WTC11 (cell line): Measurements from ENCODE around the gene GLG1. TPM values are rescaled to one million over a fixed set of nuclear protein-coding genes. Genes with fewer than 3 reads are reported as not detected.

Source experiments
- ATAC-seq: fragments of 200-7000 bp; cut with Tn5 transposase; 2 replicates; pipeline ENCODE4 v1.10.0; 2021; ENCODE audit warnings: mild to moderate bottlenecking, moderate library complexity
- CTCF ChIA-PET: fragments of 300-600 bp; sonication (Branson Sonifier 250); formaldehyde crosslinking; loops from one replicate; lab custom pipeline; 2021; ENCODE audit warnings: antibody characterized with exemption; lab: Charles Lee
- POLR2A ChIA-PET: fragments of 350-600 bp; sonication (Branson Sonifier 250); formaldehyde crosslinking; loops from one replicate; lab custom pipeline; 2021; ENCODE audit warnings: antibody characterized with exemption; lab: Charles Lee
- DNase-seq: peaks from one replicate; pipeline ENCODE4 v3.0.0; 2021; ENCODE audit warnings: low spot score
- H3K27ac Mint-ChIP-seq: 2 replicates; pipeline ENCODE4 v1.8.0; 2021; ENCODE audit warnings: mixed read lengths
- H3K27me3 Mint-ChIP-seq: 2 replicates; pipeline ENCODE4 v1.8.0; 2021; ENCODE audit warnings: low read depth, mild to moderate bottlenecking, moderate library complexity, mixed read lengths
- H3K36me3 Mint-ChIP-seq: 2 replicates; pipeline ENCODE4 v1.8.0; 2021; ENCODE audit warnings: mixed read lengths
- H3K4me1 Mint-ChIP-seq: 2 replicates; pipeline ENCODE4 v1.8.0; 2022; ENCODE audit warnings: mixed read lengths
- H3K4me3 Mint-ChIP-seq: 2 replicates; pipeline ENCODE4 v1.8.0; 2021; ENCODE audit warnings: mild to moderate bottlenecking, moderate library complexity, mixed read lengths
- H3K9me3 Mint-ChIP-seq: 2 replicates; pipeline ENCODE4 v1.8.0; 2021; ENCODE audit warnings: mixed read lengths
- ETV6 ChIP-seq: sonication (generic); formaldehyde crosslinking; IDR thresholded peaks from 2 replicates; pipeline ENCODE4 v1.8.1; 2022; ENCODE audit warnings: mild to moderate bottlenecking, missing genetic modification reagents
- GABPB1 ChIP-seq: sonication (generic); formaldehyde crosslinking; IDR thresholded peaks from 2 replicates; pipeline ENCODE4 v1.8.1; 2023; ENCODE audit warnings: mild to moderate bottlenecking, missing genetic modification reagents
- GTF2I ChIP-seq: fragments of 250-450 bp; sonication (Bioruptor Pico); conservative IDR thresholded peaks from 2 replicates; pipeline ENCODE4 v1.4.0; 2021; ENCODE audit warnings: mild to moderate bottlenecking
- OVOL2 ChIP-seq: fragments of 250-450 bp; sonication (Bioruptor Pico); IDR thresholded peaks from 2 replicates; pipeline ENCODE4 v1.9.0; 2021; ENCODE audit warnings: mild to moderate bottlenecking, borderline replicate concordance
- RORB ChIP-seq: fragments of 250-450 bp; sonication (Bioruptor Pico); IDR thresholded peaks from 2 replicates; pipeline ENCODE4 v1.9.0; 2021; ENCODE audit warnings: mild to moderate bottlenecking
- TP53 ChIP-seq: sonication (generic); formaldehyde crosslinking; IDR thresholded peaks from 2 replicates; pipeline ENCODE4 v1.8.1; 2023; ENCODE audit warnings: mild to moderate bottlenecking, missing genetic modification reagents
- ZNF121 ChIP-seq: sonication (generic); formaldehyde crosslinking; IDR thresholded peaks from 2 replicates; pipeline ENCODE4 v1.8.0; 2023; ENCODE audit warnings: missing genetic modification reagents
- ZNF219 ChIP-seq: sonication (generic); formaldehyde crosslinking; IDR thresholded peaks from 2 replicates; pipeline ENCODE4 v1.8.0; 2023; ENCODE audit warnings: missing genetic modification reagents, mild to moderate bottlenecking, borderline replicate concordance
- ZNF396 ChIP-seq: fragments of 250-450 bp; sonication (Bioruptor Pico); IDR thresholded peaks from 2 replicates; pipeline ENCODE4 v1.8.0; 2021; ENCODE audit warnings: mild to moderate bottlenecking, moderate library complexity, borderline replicate concordance
- ZNF416 ChIP-seq: fragments of 250-450 bp; sonication (Bioruptor Pico); IDR thresholded peaks from 2 replicates; pipeline ENCODE4 v1.9.0; 2021; ENCODE audit warnings: mild to moderate bottlenecking, inconsistent platforms
- ZNF423 ChIP-seq: fragments of 250-450 bp; sonication (Bioruptor Pico); IDR thresholded peaks from 2 replicates; pipeline ENCODE4 v2.1.2; 2022; ENCODE audit warnings: mild to moderate bottlenecking, moderate library complexity
- total RNA-seq: library from RNA; stranded (reverse); gene quantifications from 3 replicates; pipeline ENCODE4 v1.2.3, GENCODE V29; 2021
- TF ChIP-seq, protein P1 (sequence below): fragments of 250-450 bp; sonication (Bioruptor Pico); IDR thresholded peaks from 2 replicates; pipeline ENCODE4 v1.9.0; 2021; ENCODE audit warnings: mild to moderate bottlenecking
- TF ChIP-seq, protein P2 (sequence below): fragments of 250-450 bp; sonication (Bioruptor Pico); IDR thresholded peaks from 2 replicates; pipeline ENCODE4 v1.8.0; 2021; ENCODE audit warnings: mild to moderate bottlenecking
- TF ChIP-seq, protein P3 (sequence below): sonication (generic); formaldehyde crosslinking; IDR thresholded peaks from 2 replicates; pipeline ENCODE4 v1.8.0; 2022; ENCODE audit warnings: mild to moderate bottlenecking, missing genetic modification reagents
- TF ChIP-seq, protein P4 (sequence below): fragments of 250-450 bp; sonication (Bioruptor Pico); IDR thresholded peaks from 2 replicates; pipeline ENCODE4 v1.9.0; 2021; ENCODE audit warnings: moderate library complexity, mild to moderate bottlenecking, inconsistent platforms, borderline replicate concordance
- TF ChIP-seq, protein P5 (sequence below): sonication (generic); formaldehyde crosslinking; IDR thresholded peaks from 2 replicates; pipeline ENCODE4 v1.8.1; 2022; ENCODE audit warnings: mild to moderate bottlenecking, moderate library complexity, missing genetic modification reagents
- TF ChIP-seq, protein P6 (sequence below): sonication (generic); formaldehyde crosslinking; IDR thresholded peaks from 2 replicates; pipeline ENCODE4 v1.8.0; 2022; ENCODE audit warnings: mild to moderate bottlenecking, missing genetic modification reagents
- TF ChIP-seq, protein P7 (sequence below): sonication (generic); formaldehyde crosslinking; IDR thresholded peaks from 2 replicates; pipeline ENCODE4 v1.8.0; 2022; ENCODE audit warnings: mild to moderate bottlenecking, missing genetic modification reagents
- TF ChIP-seq, protein P8 (sequence below): sonication (generic); formaldehyde crosslinking; IDR thresholded peaks from 2 replicates; pipeline ENCODE4 v1.8.1; 2022; ENCODE audit warnings: mild to moderate bottlenecking, missing genetic modification reagents, moderate library complexity, borderline replicate concordance
- TF ChIP-seq, protein P9 (sequence below): sonication (generic); formaldehyde crosslinking; IDR thresholded peaks from 2 replicates; pipeline ENCODE4 v1.8.0; 2022; ENCODE audit warnings: mild to moderate bottlenecking, missing genetic modification reagents

The GLG1 gene
- total RNA-seq, 1 experiment from 2014 or later = 156 TPM

DNA sequence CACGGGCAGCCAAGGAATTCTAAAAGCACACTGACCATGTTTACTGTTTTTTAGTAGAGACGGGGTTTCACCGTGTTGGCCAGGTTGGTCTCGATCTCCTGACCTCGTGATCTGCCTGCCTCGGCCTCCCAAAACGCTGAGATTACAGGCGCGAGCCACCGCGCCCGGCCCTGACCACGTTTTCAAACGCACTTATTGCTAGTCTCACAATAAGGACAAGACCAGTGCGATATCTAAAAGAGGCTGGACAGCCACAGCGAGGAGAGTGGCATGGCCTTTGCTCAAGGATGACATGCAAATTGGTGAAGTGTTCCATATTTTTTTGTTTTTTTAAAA is 150.7 kb downstream of the GLG1 start (continued):
- TF ChIP-seq, protein P1, sequence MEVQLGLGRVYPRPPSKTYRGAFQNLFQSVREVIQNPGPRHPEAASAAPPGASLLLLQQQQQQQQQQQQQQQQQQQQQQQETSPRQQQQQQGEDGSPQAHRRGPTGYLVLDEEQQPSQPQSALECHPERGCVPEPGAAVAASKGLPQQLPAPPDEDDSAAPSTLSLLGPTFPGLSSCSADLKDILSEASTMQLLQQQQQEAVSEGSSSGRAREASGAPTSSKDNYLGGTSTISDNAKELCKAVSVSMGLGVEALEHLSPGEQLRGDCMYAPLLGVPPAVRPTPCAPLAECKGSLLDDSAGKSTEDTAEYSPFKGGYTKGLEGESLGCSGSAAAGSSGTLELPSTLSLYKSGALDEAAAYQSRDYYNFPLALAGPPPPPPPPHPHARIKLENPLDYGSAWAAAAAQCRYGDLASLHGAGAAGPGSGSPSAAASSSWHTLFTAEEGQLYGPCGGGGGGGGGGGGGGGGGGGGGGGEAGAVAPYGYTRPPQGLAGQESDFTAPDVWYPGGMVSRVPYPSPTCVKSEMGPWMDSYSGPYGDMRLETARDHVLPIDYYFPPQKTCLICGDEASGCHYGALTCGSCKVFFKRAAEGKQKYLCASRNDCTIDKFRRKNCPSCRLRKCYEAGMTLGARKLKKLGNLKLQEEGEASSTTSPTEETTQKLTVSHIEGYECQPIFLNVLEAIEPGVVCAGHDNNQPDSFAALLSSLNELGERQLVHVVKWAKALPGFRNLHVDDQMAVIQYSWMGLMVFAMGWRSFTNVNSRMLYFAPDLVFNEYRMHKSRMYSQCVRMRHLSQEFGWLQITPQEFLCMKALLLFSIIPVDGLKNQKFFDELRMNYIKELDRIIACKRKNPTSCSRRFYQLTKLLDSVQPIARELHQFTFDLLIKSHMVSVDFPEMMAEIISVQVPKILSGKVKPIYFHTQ = no peak
- no peak for TF ChIP-seq ZNF423 (CRISPR knock-in tag)
- TF ChIP-seq, protein P2, sequence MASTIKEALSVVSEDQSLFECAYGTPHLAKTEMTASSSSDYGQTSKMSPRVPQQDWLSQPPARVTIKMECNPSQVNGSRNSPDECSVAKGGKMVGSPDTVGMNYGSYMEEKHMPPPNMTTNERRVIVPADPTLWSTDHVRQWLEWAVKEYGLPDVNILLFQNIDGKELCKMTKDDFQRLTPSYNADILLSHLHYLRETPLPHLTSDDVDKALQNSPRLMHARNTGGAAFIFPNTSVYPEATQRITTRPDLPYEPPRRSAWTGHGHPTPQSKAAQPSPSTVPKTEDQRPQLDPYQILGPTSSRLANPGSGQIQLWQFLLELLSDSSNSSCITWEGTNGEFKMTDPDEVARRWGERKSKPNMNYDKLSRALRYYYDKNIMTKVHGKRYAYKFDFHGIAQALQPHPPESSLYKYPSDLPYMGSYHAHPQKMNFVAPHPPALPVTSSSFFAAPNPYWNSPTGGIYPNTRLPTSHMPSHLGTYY (CRISPR knock-in tag) = no peak
- TF ChIP-seq, protein P3, sequence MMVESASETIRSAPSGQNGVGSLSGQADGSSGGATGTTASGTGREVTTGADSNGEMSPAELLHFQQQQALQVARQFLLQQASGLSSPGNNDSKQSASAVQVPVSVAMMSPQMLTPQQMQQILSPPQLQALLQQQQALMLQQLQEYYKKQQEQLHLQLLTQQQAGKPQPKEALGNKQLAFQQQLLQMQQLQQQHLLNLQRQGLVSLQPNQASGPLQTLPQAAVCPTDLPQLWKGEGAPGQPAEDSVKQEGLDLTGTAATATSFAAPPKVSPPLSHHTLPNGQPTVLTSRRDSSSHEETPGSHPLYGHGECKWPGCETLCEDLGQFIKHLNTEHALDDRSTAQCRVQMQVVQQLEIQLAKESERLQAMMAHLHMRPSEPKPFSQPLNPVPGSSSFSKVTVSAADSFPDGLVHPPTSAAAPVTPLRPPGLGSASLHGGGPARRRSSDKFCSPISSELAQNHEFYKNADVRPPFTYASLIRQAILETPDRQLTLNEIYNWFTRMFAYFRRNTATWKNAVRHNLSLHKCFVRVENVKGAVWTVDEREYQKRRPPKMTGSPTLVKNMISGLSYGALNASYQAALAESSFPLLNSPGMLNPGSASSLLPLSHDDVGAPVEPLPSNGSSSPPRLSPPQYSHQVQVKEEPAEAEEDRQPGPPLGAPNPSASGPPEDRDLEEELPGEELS (CRISPR knock-in tag) = no peak
- no peak for TF ChIP-seq GTF2I
- TF ChIP-seq TP53 (CRISPR knock-in tag) = no peak
- no peak for TF ChIP-seq ZNF121 (CRISPR knock-in tag)
- TF ChIP-seq, protein P4, sequence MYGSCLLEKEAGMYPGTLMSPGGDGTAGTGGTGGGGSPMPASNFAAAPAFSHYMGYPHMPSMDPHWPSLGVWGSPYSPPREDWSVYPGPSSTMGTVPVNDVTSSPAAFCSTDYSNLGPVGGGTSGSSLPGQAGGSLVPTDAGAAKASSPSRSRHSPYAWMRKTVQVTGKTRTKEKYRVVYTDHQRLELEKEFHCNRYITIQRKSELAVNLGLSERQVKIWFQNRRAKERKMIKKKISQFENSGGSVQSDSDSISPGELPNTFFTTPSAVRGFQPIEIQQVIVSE (CRISPR knock-in tag) = no peak
- no peak for TF ChIP-seq ZNF396 (CRISPR knock-in tag)

DNA sequence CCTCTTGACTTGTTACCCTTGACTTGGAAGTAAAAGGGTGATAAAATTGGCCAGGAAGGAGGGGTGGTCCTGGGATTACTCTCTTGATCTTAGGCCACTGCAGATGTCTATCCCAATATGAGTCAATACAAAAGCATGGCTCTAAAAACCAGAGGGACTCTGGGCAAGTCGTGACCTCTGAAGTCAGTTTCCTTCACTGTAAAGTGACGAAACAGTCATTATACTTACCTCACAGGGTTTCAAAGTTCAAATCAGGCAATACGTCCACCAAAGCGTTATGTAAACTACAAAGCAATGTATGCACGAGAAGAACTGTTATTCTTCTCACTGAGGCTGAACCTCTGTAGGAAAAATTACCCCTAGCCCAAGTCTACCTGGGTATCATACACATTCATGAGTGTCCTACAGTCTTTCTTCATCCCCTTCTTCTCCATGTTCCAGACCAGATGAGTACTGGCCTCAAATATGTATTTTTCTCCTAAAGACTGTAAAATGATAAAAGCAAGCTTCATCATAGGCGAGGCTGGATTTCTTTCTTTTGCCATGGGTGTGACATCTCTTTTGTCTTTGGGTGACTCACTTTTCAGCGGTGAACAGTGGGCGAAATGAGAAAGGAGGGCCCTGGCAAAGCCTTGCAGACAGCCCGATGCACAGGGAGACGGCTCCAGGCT is 151.2 kb downstream of the GLG1 start:
- no peak overlapping the region for H3K4me3 Mint-ChIP-seq
- no peak for DNase-seq
- H3K4me1 Mint-ChIP-seq = no peaks in the 10 kb centered on the region
- peaks cover 72% of the 10 kb centered on the region for H3K36me3 Mint-ChIP-seq
- H3K27me3 Mint-ChIP-seq = no peaks in the 10 kb centered on the region
- ChIA-PET CTCF (no interaction called here), POLR2A (no interaction called here)
- ATAC-seq = no peak
- no peak overlapping the region for H3K27ac Mint-ChIP-seq
- H3K9me3 Mint-ChIP-seq = no peaks in the 10 kb centered on the region
- no peak for TF ChIP-seq RORB (CRISPR knock-in tag)
- TF ChIP-seq GABPB1 = peak; percentile 92

DNA sequence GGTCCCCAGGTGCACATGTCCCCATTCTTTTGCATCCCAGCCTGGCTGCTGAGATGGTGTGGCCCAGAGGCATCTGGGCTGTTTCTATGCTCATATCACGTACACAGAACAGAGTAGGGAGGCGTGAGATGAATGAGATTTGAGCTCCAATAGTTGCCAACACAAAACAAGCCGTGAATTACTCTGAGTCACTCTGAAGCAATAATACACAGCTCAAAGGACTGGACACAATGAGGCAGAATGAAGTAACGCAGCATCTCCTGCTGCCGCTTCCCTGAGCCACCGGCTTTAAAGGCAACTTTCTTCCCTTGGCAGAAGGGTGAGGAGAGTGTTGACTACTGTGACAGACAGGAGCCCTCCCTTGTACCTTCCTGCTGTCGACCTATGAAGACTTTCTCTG is 151.7 kb downstream of the GLG1 start:
- Mint-ChIP-seq H3K36me3 (peaks cover 70% of the 10 kb centered on the region), H3K9me3 (no peaks in the 10 kb centered on the region), H3K27me3 (no peaks in the 10 kb centered on the region), H3K4me3 (no peak overlapping the region), H3K27ac (no peak overlapping the region), H3K4me1 (no peaks in the 10 kb centered on the region)
- no peak for ATAC-seq
- CTCF ChIA-PET = no interaction called here
- POLR2A ChIA-PET = interaction anchor here (0.6 kb wide), 1 partner anchor 147 kb away, joined by 6 read pairs; no protein-coding TSS in a partner anchor
- DNase-seq = no peak
- TF ChIP-seq GTF2I = no peak
- TF ChIP-seq OVOL2 = no peak
- TF ChIP-seq, protein P5, sequence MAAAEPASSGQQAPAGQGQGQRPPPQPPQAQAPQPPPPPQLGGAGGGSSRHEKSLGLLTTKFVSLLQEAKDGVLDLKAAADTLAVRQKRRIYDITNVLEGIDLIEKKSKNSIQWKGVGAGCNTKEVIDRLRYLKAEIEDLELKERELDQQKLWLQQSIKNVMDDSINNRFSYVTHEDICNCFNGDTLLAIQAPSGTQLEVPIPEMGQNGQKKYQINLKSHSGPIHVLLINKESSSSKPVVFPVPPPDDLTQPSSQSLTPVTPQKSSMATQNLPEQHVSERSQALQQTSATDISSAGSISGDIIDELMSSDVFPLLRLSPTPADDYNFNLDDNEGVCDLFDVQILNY (CRISPR knock-in tag) = no peak
- TF ChIP-seq ETV6 (CRISPR knock-in tag) = no peak
- TF ChIP-seq, protein P6, sequence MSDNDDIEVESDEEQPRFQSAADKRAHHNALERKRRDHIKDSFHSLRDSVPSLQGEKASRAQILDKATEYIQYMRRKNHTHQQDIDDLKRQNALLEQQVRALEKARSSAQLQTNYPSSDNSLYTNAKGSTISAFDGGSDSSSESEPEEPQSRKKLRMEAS (CRISPR knock-in tag) = no peak
- TF ChIP-seq, protein P7, sequence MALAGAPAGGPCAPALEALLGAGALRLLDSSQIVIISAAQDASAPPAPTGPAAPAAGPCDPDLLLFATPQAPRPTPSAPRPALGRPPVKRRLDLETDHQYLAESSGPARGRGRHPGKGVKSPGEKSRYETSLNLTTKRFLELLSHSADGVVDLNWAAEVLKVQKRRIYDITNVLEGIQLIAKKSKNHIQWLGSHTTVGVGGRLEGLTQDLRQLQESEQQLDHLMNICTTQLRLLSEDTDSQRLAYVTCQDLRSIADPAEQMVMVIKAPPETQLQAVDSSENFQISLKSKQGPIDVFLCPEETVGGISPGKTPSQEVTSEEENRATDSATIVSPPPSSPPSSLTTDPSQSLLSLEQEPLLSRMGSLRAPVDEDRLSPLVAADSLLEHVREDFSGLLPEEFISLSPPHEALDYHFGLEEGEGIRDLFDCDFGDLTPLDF (CRISPR knock-in tag) = no peak
- TF ChIP-seq, protein P8, sequence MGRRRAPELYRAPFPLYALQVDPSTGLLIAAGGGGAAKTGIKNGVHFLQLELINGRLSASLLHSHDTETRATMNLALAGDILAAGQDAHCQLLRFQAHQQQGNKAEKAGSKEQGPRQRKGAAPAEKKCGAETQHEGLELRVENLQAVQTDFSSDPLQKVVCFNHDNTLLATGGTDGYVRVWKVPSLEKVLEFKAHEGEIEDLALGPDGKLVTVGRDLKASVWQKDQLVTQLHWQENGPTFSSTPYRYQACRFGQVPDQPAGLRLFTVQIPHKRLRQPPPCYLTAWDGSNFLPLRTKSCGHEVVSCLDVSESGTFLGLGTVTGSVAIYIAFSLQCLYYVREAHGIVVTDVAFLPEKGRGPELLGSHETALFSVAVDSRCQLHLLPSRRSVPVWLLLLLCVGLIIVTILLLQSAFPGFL (CRISPR knock-in tag) = no peak
- no peak for TF ChIP-seq ZNF416 (CRISPR knock-in tag)
- TF ChIP-seq, protein P4 (CRISPR knock-in tag) = no peak
- no peak for TF ChIP-seq GABPB1
- TF ChIP-seq, protein P9, sequence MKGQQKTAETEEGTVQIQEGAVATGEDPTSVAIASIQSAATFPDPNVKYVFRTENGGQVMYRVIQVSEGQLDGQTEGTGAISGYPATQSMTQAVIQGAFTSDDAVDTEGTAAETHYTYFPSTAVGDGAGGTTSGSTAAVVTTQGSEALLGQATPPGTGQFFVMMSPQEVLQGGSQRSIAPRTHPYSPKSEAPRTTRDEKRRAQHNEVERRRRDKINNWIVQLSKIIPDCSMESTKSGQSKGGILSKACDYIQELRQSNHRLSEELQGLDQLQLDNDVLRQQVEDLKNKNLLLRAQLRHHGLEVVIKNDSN = no peak
- no peak for TF ChIP-seq ZNF219 (CRISPR knock-in tag)
